ENCODE data around the gene RANBP1. TPM values are rescaled to one million over a fixed set of nuclear protein-coding genes. Genes with fewer than 3 reads are reported as not detected.

Gene RANBP1
- total RNA-seq, 4 donors from 2014 or later: 116 to 180 (median 140) TPM

DNA sequence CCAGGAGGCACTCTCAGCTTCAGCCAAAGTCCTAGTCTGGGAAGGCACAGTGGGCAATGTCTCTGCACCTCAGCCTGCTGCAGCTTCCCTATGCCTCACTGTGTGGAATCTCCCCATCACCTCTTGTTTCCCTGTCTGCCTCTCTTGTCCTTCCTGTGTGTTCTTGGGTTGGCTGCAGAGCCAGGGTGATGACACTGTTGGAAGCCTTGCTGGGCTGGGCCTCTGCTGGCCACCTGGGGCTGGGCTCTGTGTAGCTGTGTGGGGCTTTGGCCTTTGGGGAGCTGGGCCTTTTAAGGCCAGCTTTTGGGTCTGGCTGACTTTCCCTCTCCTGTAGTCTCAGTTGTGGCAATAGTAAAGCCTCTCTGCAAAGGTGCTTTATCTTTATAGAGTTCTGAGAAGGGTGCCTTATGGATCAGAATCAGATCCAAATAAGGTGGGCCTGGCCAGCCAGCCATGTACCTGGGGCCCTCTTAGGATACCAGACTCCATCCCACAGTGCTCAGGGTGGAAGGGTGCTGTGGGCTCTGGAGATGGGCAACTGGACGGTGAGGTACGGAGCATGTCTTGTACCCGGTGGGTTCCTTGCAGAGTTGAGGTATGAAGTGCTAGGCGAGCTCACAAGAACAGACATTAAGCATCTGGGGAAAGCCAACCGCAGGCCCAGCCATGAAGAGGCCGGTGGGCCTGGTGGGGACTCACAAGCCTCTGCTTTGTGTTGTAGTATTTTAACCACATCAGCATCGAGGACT is 10.3 kb upstream of the RANBP1 start:
- 84% methylated on average over 7 of the region's 7 CpGs for WGBS
- TF ChIP-seq POLR2AphosphoS5 (IDR thresholded peaks at IDR 0.05) (no peak), EP300 (IDR thresholded peaks at IDR 0.05) (no peak), POLR2A (IDR thresholded peaks at IDR 0.05; ENCODE audit: low read depth) (no peak)
- TF ChIP-seq, protein P1, sequence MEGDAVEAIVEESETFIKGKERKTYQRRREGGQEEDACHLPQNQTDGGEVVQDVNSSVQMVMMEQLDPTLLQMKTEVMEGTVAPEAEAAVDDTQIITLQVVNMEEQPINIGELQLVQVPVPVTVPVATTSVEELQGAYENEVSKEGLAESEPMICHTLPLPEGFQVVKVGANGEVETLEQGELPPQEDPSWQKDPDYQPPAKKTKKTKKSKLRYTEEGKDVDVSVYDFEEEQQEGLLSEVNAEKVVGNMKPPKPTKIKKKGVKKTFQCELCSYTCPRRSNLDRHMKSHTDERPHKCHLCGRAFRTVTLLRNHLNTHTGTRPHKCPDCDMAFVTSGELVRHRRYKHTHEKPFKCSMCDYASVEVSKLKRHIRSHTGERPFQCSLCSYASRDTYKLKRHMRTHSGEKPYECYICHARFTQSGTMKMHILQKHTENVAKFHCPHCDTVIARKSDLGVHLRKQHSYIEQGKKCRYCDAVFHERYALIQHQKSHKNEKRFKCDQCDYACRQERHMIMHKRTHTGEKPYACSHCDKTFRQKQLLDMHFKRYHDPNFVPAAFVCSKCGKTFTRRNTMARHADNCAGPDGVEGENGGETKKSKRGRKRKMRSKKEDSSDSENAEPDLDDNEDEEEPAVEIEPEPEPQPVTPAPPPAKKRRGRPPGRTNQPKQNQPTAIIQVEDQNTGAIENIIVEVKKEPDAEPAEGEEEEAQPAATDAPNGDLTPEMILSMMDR (IDR thresholded peaks at IDR 0.05): no peak
- peaks cover 47 to 96% (median 87%) of the 10 kb centered on the region in 4 donors for H3K36me3 ChIP-seq

DNA sequence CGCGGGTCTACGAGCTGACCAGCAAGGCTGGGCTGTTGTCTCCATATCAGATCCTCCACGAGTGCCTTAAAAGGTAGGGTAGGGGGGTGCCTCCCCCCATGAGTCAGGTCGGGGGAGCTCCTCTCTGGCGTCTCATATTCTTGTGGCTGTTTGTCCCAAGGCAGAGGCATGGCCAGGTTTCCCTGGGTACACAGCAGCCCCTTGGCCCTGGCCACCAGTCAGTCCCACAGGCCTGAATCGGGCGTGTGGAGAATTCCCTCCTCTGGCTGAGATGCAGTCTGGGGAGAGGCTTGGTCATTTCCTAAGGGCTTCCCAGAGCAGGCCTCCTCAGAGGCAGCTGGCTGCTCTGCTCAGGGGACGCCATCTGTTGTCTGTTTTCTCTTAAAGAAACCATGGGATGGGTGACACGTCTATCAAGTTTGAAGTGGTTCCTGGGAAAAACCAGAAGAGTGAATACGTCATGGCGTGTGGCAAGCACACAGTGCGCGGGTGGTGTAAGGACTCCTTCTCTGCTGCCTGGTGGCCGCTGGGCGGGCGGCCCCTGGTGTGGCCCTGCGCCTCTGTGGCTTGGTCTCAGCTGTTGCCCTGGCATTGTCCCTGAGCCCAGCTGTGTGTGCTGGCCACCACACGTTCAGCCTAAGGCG is 9.6 kb upstream of the RANBP1 start:
- 84% methylated on average over 18 of the region's 20 CpGs for WGBS

More for the DNA sequence above, 10.3 kb upstream of the RANBP1 start:
- no peak overlapping the region for H3K27ac ChIP-seq (replicated peaks in 1 of 4)
- intact Hi-C loops (cut with DNase I): loop anchor here (10.0 kb wide), 1 partner anchor 131 kb away; no protein-coding TSS in a partner anchor
- no peaks in the 10 kb centered on the region for H3K9me3 ChIP-seq
- H3K4me3 ChIP-seq: no peak overlapping the region
- H3K27me3 ChIP-seq: no peaks in the 10 kb centered on the region
- no peak for DNase-seq (ENCODE audit: extremely low spot score)
- H3K4me1 ChIP-seq: no peaks in the 10 kb centered on the region

DNA sequence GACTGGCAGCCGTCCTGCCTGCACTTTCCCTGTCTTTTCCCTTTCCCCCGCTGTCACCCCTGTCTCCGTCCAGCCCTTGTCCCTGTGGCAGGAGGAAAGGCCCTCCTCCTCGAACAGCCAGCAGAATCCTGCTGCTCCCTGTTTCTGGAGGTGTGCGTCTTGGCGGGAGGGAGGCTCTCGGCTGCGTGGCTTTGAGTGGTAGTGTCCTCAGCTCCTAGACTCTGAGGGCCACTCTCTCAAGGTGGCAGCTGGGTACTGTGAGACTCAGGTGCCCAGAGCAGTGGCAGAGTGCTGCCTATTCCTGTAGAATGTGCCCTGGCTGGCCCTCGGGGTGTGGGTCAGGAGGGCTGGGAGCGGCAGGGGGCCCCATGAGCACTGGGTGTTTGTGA is 9.1 kb upstream of the RANBP1 start:
- intact Hi-C loops (cut with DNase I): loop anchor here (10.0 kb wide), 1 partner anchor 132 kb away; no protein-coding TSS in a partner anchor
- peaks cover 0 to under 1% (median 0%) of the 10 kb centered on the region in 4 donors for H3K4me1 ChIP-seq
- WGBS: 76% methylated on average over 9 of the region's 10 CpGs
- no peaks in the 10 kb centered on the region for H3K9me3 ChIP-seq
- H3K27ac ChIP-seq (replicated peaks in 1 of 4): no peak overlapping the region
- no peak for TF ChIP-seq EP300 (IDR thresholded peaks at IDR 0.05)
- no peak for TF ChIP-seq POLR2A (IDR thresholded peaks at IDR 0.05; ENCODE audit: low read depth)
- no peak for TF ChIP-seq POLR2AphosphoS5 (IDR thresholded peaks at IDR 0.05)
- TF ChIP-seq, protein P1 (IDR thresholded peaks at IDR 0.05): no peak
- H3K4me3 ChIP-seq: no peak overlapping the region
- no peaks in the 10 kb centered on the region for H3K27me3 ChIP-seq
- no peak for DNase-seq (ENCODE audit: extremely low spot score)
- H3K36me3 ChIP-seq: peaks cover 52 to 96% (median 87%) of the 10 kb centered on the region in 4 donors

More for the DNA sequence above, 9.6 kb upstream of the RANBP1 start:
- intact Hi-C loops (cut with DNase I): loop anchor here (10.0 kb wide), 1 partner anchor 132 kb away; no protein-coding TSS in a partner anchor
- Histone ChIP-seq H3K27ac (replicated peaks in 1 of 4) (no peak overlapping the region), H3K36me3 (peaks cover 47 to 96% (median 87%) of the 10 kb centered on the region in 4 donors), H3K4me3 (no peak overlapping the region), H3K27me3 (no peaks in the 10 kb centered on the region), H3K9me3 (no peaks in the 10 kb centered on the region), H3K4me1 (no peaks in the 10 kb centered on the region)
- no peak for DNase-seq (ENCODE audit: extremely low spot score)
- TF ChIP-seq, protein P1 (IDR thresholded peaks at IDR 0.05): no peak

DNA sequence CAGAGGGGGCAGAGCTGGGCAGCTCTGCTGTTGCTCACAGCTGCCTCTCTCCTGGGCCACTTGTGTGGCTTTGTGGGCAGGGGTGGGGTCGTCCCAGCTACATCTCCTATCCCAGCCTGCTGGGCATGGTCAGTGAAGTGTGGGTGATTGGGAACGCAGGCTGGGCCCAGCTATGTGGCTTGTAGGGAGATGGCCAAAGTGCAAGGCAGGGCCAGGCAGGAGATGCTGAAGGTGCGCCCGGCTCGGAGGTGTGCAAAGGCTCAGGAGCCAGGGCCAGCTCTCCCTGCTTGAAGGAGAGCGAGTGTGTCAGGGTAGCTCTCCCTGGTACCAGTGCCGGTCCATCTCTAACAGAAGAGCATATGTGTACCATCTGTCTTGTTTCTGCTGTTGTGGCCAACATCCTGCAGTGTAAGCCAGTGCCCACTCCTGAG is 8.4 kb upstream of the RANBP1 start:
- peaks cover 54 to 96% (median 87%) of the 10 kb centered on the region in 4 donors for H3K36me3 ChIP-seq
- no peaks in the 10 kb centered on the region for H3K9me3 ChIP-seq
- no peak for DNase-seq (ENCODE audit: extremely low spot score)

More for the DNA sequence above, 8.4 kb upstream of the RANBP1 start:
- intact Hi-C loops (cut with DNase I): loop anchor here (10.0 kb wide), 1 partner anchor 133 kb away; no protein-coding TSS in a partner anchor
- Histone ChIP-seq H3K4me1 (peaks cover 0 to 6% (median 0%) of the 10 kb centered on the region in 4 donors), H3K27me3 (no peaks in the 10 kb centered on the region), H3K27ac (replicated peaks in 1 of 4) (no peak overlapping the region), H3K4me3 (no peak overlapping the region)
- TF ChIP-seq POLR2AphosphoS5 (IDR thresholded peaks at IDR 0.05) (no peak), EP300 (IDR thresholded peaks at IDR 0.05) (no peak), POLR2A (IDR thresholded peaks at IDR 0.05; ENCODE audit: low read depth) (no peak)
- TF ChIP-seq, protein P1 (IDR thresholded peaks at IDR 0.05): no peak
- whole genome bisulfite sequencing: 94% methylated on average over 2 of the region's 7 CpGs
